GM18508 (cell line): ENCODE measurements around the gene HPCAL1.
"Not testable (repeated sequence)": the region's sequence is repeated elsewhere in the genome, so short reads cannot be mapped to it uniquely, and the experiment has no call there.

Source experiments
- ATAC-seq: cut with Tn5 transposase; IDR thresholded peaks from one replicate; pipeline ENCODE4 v1.9.1; 2021; ENCODE audit warnings: moderate number of reproducible peaks; ENCODE audit not compliant: insufficient read depth, unreplicated experiment

The HPCAL1 gene

DNA sequence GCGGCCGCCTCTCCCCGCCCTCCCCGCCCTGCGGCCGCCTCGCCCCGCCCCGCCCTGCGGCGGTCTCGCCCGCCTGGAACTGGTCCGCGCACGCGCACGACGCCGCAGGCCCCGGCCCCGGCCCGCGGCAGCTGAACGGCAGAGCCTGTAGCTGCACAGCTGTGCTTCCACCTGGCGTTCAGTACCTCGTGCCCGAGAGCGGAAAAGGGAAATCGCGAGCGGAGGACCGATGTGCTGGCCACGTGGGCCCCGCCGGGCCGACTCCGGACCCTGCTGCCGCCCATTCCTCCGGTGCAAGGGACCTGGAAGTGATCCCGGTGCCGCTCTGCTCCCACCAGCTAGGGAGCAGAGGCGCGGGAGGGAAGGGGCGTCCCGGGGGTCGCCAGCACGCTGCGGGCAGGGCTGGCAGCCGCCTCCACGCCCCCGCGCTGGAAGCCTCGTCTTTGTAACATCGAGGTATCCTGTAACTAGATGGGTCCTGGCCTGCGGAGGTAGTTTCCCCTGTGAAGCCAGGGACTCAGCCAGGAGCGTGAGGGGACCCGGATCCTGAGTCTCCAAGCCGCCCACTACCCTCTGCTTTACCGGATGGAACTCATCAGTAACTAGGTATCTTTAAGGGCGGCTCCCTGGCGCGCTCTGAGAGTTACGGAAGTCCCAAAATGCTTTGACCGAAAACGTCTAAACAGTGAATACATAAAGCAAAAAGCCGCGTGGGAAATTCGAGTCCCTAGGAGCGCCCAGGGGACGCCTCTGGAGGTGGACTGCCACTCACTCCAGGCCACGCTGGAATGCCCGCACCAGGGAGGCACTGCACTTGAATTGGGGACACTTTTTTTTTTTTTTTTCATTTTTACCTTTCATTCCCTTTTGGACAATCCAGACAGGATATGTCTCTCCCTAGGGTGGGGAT, 146.1 kb downstream of the HPCAL1 start:
- ATAC-seq: peak; percentile 33

DNA sequence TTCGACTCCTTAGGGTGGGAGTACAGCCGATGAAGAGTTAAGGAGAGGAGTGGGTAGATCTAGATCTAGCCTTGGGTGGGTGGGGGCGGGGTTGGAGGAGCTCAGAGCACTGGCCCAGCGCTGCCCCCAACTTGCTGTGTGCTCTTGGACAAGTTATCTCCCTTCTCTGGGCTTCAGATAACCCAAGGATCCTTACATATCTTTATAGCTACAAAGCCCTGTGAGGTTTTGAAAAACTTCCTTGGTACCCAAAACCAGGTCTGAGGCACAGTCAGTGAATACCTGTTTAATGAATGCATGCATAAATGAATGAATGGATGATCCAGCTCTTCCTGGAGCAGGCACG, 146.8 kb downstream of the HPCAL1 start:
- no peak for ATAC-seq

DNA sequence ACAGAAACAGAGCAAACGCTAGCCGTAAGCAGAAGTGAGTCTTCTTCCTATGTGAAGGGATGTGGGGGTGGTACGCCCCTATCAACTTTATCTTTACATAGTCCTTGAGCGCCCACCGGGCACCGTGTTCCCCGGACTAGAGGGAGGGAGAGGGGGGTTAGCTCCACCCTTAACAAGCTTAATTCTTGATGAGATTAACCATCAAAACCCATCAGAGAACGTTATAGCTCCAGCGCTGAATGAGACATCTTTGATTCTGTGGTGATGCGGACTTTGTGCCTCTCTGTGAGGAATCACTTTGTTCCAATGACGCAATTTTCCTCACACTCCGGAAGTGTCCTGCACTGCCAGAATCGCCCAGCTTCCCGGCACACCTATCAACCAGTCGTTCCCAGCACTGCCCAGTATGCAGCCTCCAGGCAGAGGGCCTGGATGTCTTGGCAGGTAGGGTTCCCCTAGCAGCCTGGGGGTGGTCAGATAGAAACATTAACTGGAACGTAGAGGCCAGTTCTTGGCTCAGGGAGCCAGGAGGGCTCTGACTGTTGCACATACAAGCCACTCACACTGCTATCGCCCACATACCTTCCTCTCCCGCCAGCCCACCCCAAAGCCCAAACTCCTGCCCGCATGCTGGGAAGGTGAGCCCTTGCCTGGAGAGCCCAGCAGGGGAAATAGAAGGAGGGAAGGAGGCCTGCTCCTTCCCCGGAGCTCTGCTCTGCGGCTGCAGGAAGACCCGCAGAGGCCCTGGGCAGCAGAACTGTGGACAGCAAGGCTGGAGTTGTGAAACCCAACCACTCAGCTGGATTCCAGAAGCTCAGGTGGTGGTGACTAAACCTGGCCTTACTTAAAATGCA, 147.4 kb downstream of the HPCAL1 start:
- no peak for ATAC-seq

DNA sequence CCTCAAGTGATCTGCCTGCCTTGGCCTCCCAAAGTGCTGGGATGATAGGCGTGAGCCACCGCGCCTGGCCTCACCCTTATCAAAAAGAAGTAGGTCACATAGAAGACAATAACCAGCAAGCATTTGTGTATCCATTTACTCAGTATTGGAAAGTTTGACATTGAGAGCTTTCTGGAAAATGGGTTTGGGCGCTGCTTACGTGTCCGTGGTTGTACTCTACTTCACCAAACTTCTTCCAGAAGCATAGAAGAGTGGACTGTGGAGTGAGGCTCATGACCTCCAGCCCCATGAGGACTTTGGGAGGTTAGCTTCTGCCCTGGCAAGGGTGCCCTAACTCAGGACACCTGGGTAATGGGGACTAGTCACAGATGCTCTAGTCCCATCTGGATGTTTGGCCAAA, 149.1 kb downstream of the HPCAL1 start:
- ATAC-seq: no peak

DNA sequence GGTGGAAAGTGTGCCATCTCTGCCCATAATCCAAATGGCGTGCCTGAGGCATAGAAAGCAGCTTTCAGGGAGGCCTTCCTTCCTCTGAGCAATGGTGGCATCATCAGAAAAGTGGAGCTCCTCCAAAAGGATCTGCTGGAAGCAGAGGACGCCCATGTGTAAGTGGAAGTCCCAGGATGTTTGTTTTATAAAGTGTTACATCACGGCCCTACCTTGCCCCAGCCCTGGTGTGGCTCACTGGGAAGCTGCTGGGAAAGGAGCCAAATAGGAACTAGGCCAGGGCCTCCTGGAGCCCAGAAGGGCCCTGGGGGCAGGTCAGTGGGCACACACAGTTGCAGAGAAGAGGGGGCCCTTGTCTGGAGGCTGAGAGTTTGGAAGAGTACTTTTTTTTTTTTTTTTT, 149.6 kb downstream of the HPCAL1 start:
- ATAC-seq: no peak

DNA sequence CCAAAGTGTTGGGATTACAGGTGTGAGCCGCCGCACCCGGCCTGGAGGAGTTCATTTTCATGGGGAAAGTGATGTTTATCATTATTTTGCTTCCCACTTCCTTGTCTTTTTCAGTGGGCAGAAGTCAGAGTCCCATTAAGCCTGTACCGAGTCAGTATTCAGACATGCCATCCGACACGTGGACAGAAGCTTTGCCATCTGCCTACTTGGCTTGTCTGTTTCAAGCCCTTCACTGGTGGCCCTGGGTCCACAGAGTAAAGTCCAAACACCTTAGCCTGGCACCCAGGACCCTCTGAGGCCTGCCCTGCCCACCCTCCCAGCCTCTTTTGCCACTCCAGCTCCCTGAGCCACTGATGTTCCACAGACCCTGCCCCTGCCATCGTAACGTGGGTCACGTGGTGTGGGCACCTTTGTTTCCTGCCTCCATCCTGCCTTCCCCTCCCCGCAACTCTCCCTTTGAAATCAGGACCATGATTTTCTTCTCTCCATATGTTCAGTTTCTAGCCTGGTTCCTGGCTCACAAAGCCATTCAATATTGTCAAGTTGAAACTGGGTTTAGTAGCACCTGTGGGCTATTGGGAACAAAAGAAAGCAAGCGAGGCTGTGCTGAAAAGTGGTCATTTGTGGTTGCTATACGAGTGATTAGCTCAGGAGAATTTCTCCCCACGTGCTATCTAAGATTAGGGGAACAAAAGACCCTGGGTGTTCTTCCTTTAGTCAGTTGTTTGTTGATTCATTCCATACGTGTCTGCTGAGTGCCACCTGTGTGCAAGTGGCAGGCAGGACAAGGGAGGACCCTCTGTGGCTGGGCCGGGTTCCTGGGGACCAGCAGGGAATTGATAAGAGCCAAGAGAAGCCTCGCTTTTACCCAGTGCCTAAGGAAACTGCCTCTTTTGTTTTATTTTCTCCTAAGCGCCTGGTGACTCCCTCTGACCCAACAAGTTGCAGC, 150.5 kb downstream of the HPCAL1 start:
- ATAC-seq: no peak

DNA sequence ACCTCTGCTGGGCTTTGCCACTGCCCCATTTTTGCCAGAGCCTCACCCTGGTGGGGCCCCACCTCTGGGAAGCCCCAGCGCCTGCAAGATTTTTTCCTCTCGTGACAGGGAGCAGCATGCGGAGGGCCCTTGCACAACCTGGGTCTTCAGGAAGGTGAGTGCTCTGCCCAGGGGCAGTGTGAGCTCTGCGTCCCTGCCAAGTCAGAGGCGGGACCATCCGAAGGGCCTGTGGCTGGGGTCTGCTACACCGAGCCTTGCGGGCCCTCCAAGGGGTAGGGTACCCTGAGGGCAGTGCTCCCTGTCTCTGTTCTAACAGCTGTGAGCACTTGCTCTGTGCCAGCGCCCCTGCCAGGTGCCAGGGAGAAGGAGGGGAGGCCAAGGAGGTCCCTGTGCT, 151.2 kb downstream of the HPCAL1 start:
- ATAC-seq: no peak

- no peak for ATAC-seq
Observed at GRCh38 chr2:10454505-10454904, 151.8 kb downstream of the HPCAL1 start.

DNA sequence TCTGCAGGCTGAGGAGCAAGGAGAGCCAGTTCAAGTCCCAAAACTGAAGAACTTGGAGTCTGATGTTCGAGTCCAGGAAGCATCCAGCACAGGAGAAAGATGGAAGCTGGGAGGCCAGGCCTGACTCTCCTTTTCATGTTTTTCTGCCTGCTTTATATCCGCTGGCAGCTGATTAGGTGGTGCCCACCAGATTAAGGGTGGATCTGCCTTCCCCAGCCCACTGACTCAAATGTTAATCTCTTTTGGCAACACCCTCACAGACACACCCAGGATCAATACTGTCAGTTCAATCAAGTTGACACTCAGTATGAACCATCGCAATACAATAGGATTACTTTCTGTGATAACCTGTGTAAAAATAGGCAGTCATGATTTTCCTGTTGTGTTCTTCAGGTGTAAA, 154.5 kb downstream of the HPCAL1 start:
- ATAC-seq: not testable (repeated sequence)

GRCh38 chr2:10457846-10458598, 155.3 kb downstream of the HPCAL1 start:
- ATAC-seq: no peak

DNA sequence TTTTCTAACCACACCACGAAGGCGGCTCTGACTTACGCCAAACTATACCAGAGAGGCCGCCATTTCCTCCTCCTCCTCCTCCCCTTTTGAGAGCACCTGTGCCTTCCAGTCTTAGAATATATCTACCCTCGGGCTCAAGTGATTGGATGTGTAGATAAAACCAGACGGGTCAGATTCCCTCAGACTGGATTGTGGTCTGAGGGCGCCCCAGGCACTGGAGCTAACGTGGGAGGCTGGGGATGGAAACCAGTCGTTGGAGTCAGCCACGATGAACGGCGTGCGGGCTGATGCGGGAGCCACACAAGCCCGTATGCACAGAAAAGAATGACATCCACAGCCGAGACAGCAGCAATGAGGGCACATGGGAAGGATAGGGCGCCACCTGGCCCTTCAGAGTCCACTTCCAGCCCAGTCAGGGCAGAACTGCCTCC, 157.7 kb downstream of the HPCAL1 start:
- ATAC-seq: no peak

- ATAC-seq: no peak
Observed at GRCh38 chr2:10462178-10463083, 159.7 kb downstream of the HPCAL1 start.

DNA sequence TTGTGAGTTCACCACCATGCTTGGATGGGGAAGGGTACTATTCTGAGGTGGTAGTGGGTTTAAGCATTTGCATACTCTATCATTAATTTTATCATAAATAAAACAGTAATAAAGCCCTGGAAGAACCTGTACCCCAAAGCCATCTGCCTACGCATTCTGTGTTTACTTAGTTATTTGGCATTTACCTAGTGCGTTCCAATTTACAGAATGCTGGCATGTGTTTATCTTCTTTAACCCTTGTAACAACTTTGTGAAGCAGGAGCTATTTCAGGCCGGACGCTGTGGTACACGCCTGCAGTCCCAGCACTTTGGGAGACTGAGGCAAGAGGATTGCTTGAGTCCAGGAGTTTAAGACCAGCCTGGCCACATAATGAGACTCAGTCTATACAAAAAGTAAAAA, 163.2 kb downstream of the HPCAL1 start:
- no peak for ATAC-seq

DNA sequence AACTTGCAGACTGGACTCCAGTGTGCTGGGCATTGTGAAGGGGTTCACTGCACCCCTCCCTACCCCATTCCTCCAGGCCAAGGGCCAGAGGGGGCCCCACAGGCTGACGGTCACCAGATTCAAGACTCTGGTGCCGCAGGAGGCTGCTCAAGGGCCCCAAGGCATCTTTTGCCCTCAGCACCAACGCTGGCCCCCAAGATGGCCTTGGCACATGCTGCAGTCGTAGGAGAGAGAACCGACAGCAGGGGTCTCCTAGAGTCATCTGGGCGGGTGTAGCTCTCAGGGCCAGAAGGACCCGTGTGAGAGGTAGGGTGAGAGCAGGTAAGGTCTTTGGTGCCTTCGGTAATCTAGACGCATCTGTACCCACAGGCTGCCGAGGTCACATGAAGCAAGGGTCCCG, 164.1 kb downstream of the HPCAL1 start:
- ATAC-seq: no peak

GRCh38 chr2:10467401-10467800, 164.7 kb downstream of the HPCAL1 start:
- ATAC-seq: no peak

DNA sequence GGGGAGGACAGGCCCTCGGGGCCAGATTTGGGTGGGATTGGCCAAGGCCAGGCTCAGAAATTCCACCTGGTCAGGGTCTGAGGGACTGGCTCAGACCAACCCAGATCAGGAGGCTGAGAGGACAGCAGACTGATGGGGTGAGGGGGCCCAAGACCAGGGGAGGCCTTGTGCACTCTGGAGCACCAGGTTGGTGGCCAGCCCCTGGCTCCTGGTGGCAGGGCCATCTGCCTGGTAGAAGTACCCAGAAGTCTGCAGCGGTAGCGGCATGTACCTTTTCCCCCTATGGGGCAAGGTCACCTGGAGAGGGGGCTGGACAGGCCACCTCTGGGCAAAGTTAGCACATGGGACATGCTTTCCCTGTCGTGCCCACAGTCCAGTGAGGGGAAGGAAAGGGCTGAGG, 166.6 kb downstream of the HPCAL1 start:
- no peak for ATAC-seq

GRCh38 chr2:10469955-10470608, 167.4 kb downstream of the HPCAL1 start:
- no peak for ATAC-seq

GRCh38 chr2:10471046-10471571, 168.4 kb downstream of the HPCAL1 start:
- ATAC-seq: no peak
